DOHH2 (cell line): Measurements from ENCODE around the gene ADAMTS18.

Source experiments
- H3F3A ChIP-seq: fragments of 200-600 bp; sonication (generic), shearing (Covaris generic); 2 replicates; pipeline ENCODE4 v1.6.0; 2016; ENCODE audit warnings: antibody characterized with exemption, mild to moderate bottlenecking; ENCODE audit not compliant: control insufficient read depth, insufficient read depth
- H3K27ac ChIP-seq: fragments of 200-600 bp; sonication (generic); 2 replicates; pipeline ENCODE4 v1.5.1; 2014; ENCODE audit warnings: low read depth, mild to moderate bottlenecking, low read length, moderate library complexity
- H3K27me3 ChIP-seq: fragments of 200-600 bp; sonication (generic); 2 replicates; pipeline ENCODE4 v1.6.1; 2014; ENCODE audit warnings: mild to moderate bottlenecking, low read length, mixed read lengths; ENCODE audit not compliant: control insufficient read depth
- H3K36me3 ChIP-seq: fragments of 200-600 bp; sonication (generic); 2 replicates; pipeline ENCODE4 v1.6.1; 2014; ENCODE audit warnings: mild to moderate bottlenecking, low read length, moderate library complexity, mixed read lengths; ENCODE audit not compliant: control insufficient read depth
- H3K4me1 ChIP-seq: fragments of 200-600 bp; sonication (generic); 2 replicates; pipeline ENCODE4 v1.6.1; 2014; ENCODE audit warnings: mild to moderate bottlenecking, low read length, mixed read lengths; ENCODE audit not compliant: control insufficient read depth
- H3K4me2 ChIP-seq: fragments of 200-600 bp; sonication (generic); 2 replicates; pipeline ENCODE4 v1.6.0; 2014; ENCODE audit warnings: mild to moderate bottlenecking, low read length, moderate library complexity
- H3K4me3 ChIP-seq: fragments of 200-600 bp; sonication (generic); 2 replicates; pipeline ENCODE4 v1.5.1; 2014; ENCODE audit warnings: mild to moderate bottlenecking, low read length, mixed read lengths
- H3K79me2 ChIP-seq: fragments of 200-600 bp; sonication (generic); 2 replicates; pipeline ENCODE4 v1.6.1; 2014; ENCODE audit warnings: mild to moderate bottlenecking, low read length, mixed read lengths; ENCODE audit not compliant: control insufficient read depth
- H3K9me2 ChIP-seq: fragments of 200-600 bp; sonication (generic); replicated peaks from 2 replicates; pipeline ENCODE4 v1.6.1; 2014; ENCODE audit warnings: mild to moderate bottlenecking, low read length, mixed read lengths; ENCODE audit not compliant: control insufficient read depth
- H3K9me3 ChIP-seq: fragments of 200-600 bp; sonication (generic); 2 replicates; pipeline ENCODE4 v1.6.1; 2014; ENCODE audit warnings: antibody characterized with exemption, low read length, mixed read lengths; ENCODE audit not compliant: control insufficient read depth, insufficient read depth
- H4K20me1 ChIP-seq: fragments of 200-600 bp; sonication (generic); 2 replicates; pipeline ENCODE4 v1.6.0; 2014; ENCODE audit warnings: low read depth, mild to moderate bottlenecking, antibody characterized with exemption, low read length, moderate library complexity; ENCODE audit not compliant: control insufficient read depth, insufficient read depth
- EZH2phosphoT487 ChIP-seq: fragments of 200-600 bp; sonication (generic); IDR thresholded peaks from 2 replicates; pipeline ENCODE4 v1.6.1; 2017; ENCODE audit warnings: borderline replicate concordance, mild to moderate bottlenecking, antibody characterized with exemption, low read length, moderate library complexity, mixed read lengths
- TF ChIP-seq, protein P1 (sequence below): fragments of 200-600 bp; sonication (generic); IDR thresholded peaks from one replicate; pipeline ENCODE4 v1.5.1; 2014; ENCODE audit warnings: antibody characterized with exemption, mild to moderate bottlenecking, low read depth, low read length; ENCODE audit not compliant: poor library complexity, severe bottlenecking

ADAMTS18 gene

GRCh38 chr16:77298418-77299360, 136.1 kb downstream of the ADAMTS18 start:
- Histone ChIP-seq H3K9me3 (no peaks in the 10 kb centered on the region), H4K20me1 (no peaks in the 10 kb centered on the region), H3K27me3 (no peaks in the 10 kb centered on the region), H3K4me3 (no peak overlapping the region), H3K9me2 (no peaks in the 10 kb centered on the region), H3K4me1 (peaks cover 8% of the 10 kb centered on the region), H3F3A (no peaks in the 10 kb centered on the region), H3K79me2 (no peaks in the 10 kb centered on the region), H3K27ac (no peak overlapping the region), H3K4me2 (no peak overlapping the region), H3K36me3 (no peaks in the 10 kb centered on the region)
- no peak for TF ChIP-seq EZH2phosphoT487
- TF ChIP-seq, protein P1, sequence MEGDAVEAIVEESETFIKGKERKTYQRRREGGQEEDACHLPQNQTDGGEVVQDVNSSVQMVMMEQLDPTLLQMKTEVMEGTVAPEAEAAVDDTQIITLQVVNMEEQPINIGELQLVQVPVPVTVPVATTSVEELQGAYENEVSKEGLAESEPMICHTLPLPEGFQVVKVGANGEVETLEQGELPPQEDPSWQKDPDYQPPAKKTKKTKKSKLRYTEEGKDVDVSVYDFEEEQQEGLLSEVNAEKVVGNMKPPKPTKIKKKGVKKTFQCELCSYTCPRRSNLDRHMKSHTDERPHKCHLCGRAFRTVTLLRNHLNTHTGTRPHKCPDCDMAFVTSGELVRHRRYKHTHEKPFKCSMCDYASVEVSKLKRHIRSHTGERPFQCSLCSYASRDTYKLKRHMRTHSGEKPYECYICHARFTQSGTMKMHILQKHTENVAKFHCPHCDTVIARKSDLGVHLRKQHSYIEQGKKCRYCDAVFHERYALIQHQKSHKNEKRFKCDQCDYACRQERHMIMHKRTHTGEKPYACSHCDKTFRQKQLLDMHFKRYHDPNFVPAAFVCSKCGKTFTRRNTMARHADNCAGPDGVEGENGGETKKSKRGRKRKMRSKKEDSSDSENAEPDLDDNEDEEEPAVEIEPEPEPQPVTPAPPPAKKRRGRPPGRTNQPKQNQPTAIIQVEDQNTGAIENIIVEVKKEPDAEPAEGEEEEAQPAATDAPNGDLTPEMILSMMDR, result no peak

- H4K20me1 ChIP-seq, result no peaks in the 10 kb centered on the region
- H3K4me2 ChIP-seq, result no peak overlapping the region
- H3K36me3 ChIP-seq, result no peaks in the 10 kb centered on the region
- H3F3A ChIP-seq, result no peaks in the 10 kb centered on the region
- no peak overlapping the region for H3K4me3 ChIP-seq
- TF ChIP-seq EZH2phosphoT487, result no peak
- TF ChIP-seq, protein P1, result no peak
- H3K9me3 ChIP-seq, result no peaks in the 10 kb centered on the region
- H3K4me1 ChIP-seq, result peaks cover 8% of the 10 kb centered on the region
- H3K27ac ChIP-seq, result no peak overlapping the region
- H3K9me2 ChIP-seq, result no peaks in the 10 kb centered on the region
- H3K79me2 ChIP-seq, result no peaks in the 10 kb centered on the region
- H3K27me3 ChIP-seq, result no peaks in the 10 kb centered on the region
These were observed 136.8 kb downstream of the ADAMTS18 start for GRCh38 chr16:77297996-77298395.

DNA sequence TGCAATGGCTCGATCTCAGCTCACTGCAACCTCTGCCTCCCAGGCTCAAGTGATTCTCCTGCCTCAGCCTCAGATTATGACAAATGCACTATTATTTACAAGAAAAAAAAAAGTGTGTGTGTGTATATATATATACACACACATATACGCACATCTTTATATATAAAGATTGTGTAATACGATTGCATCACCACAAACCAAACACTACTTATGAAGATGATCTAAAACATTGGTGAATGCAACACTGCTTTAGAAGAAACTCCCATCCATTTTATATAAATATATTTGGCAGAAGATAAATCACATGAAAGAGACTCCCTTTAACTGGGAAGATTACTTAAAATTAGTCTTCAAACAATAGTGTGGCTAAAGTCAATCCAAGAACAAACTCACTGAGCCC, 138.9 kb downstream of the ADAMTS18 start:
- Histone ChIP-seq H3K36me3 (no peaks in the 10 kb centered on the region), H3K27ac (no peak overlapping the region), H3F3A (no peaks in the 10 kb centered on the region), H3K27me3 (no peaks in the 10 kb centered on the region), H3K9me2 (no peaks in the 10 kb centered on the region), H3K4me2 (no peak overlapping the region), H3K9me3 (no peaks in the 10 kb centered on the region), H3K4me1 (peaks cover 8% of the 10 kb centered on the region), H3K79me2 (no peaks in the 10 kb centered on the region), H3K4me3 (no peak overlapping the region), H4K20me1 (no peaks in the 10 kb centered on the region)
- TF ChIP-seq EZH2phosphoT487, result no peak
- TF ChIP-seq, protein P1, result no peak
